H1 (cell line): ENCODE measurements around the gene MKRN2OS. TPM values are rescaled to one million over a fixed set of nuclear protein-coding genes. Genes with fewer than 3 reads are reported as not detected.

ENCODE experiments used
- CREB1 ChIP-seq: IDR thresholded peaks from 2 replicates; pipeline ENCODE4 v1.6.1; 2012; ENCODE audit warnings: inconsistent platforms
- GABPA ChIP-seq: IDR thresholded peaks from 2 replicates; pipeline ENCODE4 v1.6.1; 2011; ENCODE audit warnings: mild to moderate bottlenecking, low read length, moderate library complexity, borderline replicate concordance; ENCODE audit not compliant: insufficient read depth
- polyA plus RNA-seq, 7 experiments: library from polyadenylated mRNA; depleted of rRNA in 3 of 7; stranded (reverse) in 5 of 7; unstranded in 2 of 7; fragments of >200 nt in 5 of 7; fragments of 200-250 nt in 2 of 7; gene quantifications; 1 replicate in 5 of 7; 2 replicates in 1 of 7; 4 replicates in 1 of 7; pipeline versions ENCODE4 v1.2.1 to v1.2.3, GENCODE V29; 2011 to 2013; ENCODE audit warnings: missing spikeins in 2 of 7, mixed read lengths in 2 of 7
- total RNA-seq: library from RNA; stranded (reverse); fragmentation: NEBNext Ultra II Directional; extraction: Animal tissue kit (Norgen Biotek cat#: 25700); gene quantifications from 2 replicates; pipeline ENCODE4 v1.2.1, GENCODE V29; 2021

Gene MKRN2OS
- total and polyA plus RNA-seq, 2 of the 8 experiments (the other 6 are each of a cell fraction or from before 2014, with no cell fraction given) = 0.15 to 0.41 TPM

DNA sequence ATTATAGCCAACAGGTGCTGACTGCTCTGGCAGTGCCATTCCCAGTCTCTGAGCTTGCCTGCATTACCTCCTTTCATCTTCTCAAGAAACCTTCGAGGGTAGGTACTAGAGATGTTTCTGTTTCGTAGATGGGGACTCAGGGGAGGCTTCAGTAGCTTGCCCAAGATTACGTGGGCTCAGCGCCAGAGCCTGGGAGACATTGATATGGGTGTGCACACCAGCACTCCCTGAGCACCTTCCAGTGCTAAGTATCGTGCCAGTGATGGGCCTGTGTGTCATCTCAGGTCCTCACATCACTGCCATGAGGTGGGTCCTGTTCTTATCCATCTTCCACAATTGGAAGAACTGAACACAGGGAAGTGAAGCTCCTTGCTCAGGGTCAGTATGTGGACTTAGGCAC lies 45.8 kb downstream of the MKRN2OS start (continued):
- no peak for TF ChIP-seq GABPA
- no peak for TF ChIP-seq CREB1
